Peyer's patch (tissue), 4 donors: ENCODE data around the gene DMD.

Experiments used
- POLR2A ChIP-seq, 2 donors: fragments of 450-650 bp; IDR thresholded peaks; one replicate each; pipeline ENCODE4 v1.5.1; 2017; ENCODE audit warnings: antibody characterized with exemption in 2 of 2, mild to moderate bottlenecking in 2 of 2, moderate library complexity in 2 of 2
- TF ChIP-seq, protein P1 (sequence below), 6 experiments: fragments of 450-650 bp in 4 of 6; fragments of 200-600 bp in 2 of 6; sonication (generic) in 1 of 6; IDR thresholded peaks; one replicate each; pipeline ENCODE4 v1.5.1; 2017 to 2019; ENCODE audit warnings: antibody characterized with exemption in 6 of 6, mild to moderate bottlenecking in 3 of 6, moderate library complexity in 1 of 6

DNA sequence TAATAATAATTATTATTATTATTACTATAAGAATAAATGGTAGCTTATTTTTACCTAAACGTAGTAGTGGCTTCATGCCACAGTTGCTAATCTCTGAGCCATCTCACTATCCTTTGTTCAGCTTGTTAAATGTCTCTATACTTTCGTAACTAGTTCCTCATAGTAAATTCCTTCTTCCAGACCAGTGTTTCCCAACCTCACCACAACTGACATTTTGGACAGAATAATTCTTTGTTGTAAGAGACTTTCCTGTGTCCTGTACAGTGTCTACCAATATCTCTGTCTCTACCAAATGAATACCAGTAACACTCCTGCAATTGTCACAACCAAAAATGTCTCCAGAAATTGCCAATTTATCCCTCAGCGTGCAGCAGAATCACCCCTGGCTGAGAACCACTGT lies 1040.9 kb downstream of the DMD start:
- TF ChIP-seq POLR2A (IDR thresholded peaks at IDR 0.05): no peak
- TF ChIP-seq, protein P1, sequence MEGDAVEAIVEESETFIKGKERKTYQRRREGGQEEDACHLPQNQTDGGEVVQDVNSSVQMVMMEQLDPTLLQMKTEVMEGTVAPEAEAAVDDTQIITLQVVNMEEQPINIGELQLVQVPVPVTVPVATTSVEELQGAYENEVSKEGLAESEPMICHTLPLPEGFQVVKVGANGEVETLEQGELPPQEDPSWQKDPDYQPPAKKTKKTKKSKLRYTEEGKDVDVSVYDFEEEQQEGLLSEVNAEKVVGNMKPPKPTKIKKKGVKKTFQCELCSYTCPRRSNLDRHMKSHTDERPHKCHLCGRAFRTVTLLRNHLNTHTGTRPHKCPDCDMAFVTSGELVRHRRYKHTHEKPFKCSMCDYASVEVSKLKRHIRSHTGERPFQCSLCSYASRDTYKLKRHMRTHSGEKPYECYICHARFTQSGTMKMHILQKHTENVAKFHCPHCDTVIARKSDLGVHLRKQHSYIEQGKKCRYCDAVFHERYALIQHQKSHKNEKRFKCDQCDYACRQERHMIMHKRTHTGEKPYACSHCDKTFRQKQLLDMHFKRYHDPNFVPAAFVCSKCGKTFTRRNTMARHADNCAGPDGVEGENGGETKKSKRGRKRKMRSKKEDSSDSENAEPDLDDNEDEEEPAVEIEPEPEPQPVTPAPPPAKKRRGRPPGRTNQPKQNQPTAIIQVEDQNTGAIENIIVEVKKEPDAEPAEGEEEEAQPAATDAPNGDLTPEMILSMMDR (IDR thresholded peaks at IDR 0.05): no peak
